Activated naive CD8-positive, alpha-beta T cell treated with anti-CD3 and anti-CD28 coated beads, Interleukin-2, amount 10 ng/mL, durations not matched to agents 7 days and 5 days (primary cell): ENCODE results near the gene FARS2. TPM values are rescaled to one million over a fixed set of nuclear protein-coding genes. Genes with fewer than 3 reads are reported as not detected.
A peak's percentile ranks its signal among the peaks of the same experiment; 100 is the strongest.
"Not testable (repeated sequence)": the region's sequence is repeated elsewhere in the genome, so short reads cannot be mapped to it uniquely, and the experiment has no call there.

Source experiments
- ATAC-seq: fragments of 150-1000 bp; cut with Tn5 transposase; one replicate; pipeline ENCODE4 v1.10.0; 2021; ENCODE audit warnings: low read depth, moderate library complexity
- POLR2A ChIA-PET: fragments of 350-600 bp; sonication (Branson Sonifier 250); formaldehyde crosslinking; loops from one replicate; lab custom pipeline; 2021; ENCODE audit warnings: antibody characterized with exemption; lab: Charles Lee
- DNase-seq: peaks from one replicate; pipeline ENCODE4 v3.0.0; 2021
- H3K27ac Mint-ChIP-seq: one replicate; pipeline ENCODE4 v1.8.0; 2022; ENCODE audit warnings: mild to moderate bottlenecking, mixed read lengths
- H3K27me3 Mint-ChIP-seq: one replicate; pipeline ENCODE4 v1.8.0; 2022; ENCODE audit warnings: mild to moderate bottlenecking, moderate library complexity, mixed read lengths
- H3K36me3 Mint-ChIP-seq: one replicate; pipeline ENCODE4 v1.8.0; 2021; ENCODE audit warnings: mild to moderate bottlenecking, mixed read lengths
- H3K4me1 Mint-ChIP-seq: one replicate; pipeline ENCODE4 v1.8.0; 2021; ENCODE audit warnings: mixed read lengths
- H3K4me3 Mint-ChIP-seq: one replicate; pipeline ENCODE4 v1.8.0; 2022; ENCODE audit warnings: mild to moderate bottlenecking, moderate library complexity, mixed read lengths
- H3K9me3 Mint-ChIP-seq: one replicate; pipeline ENCODE4 v1.8.0; 2021; ENCODE audit warnings: mixed read lengths
- total RNA-seq, 2 experiments: library from RNA; stranded (reverse); gene quantifications; one replicate each; pipeline ENCODE4 v1.2.3, GENCODE V29; 2021

The FARS2 gene
- total RNA-seq, 2 experiments from 2014 or later: 15.5 to 18.4 TPM

GRCh38 chr6:5645328-5646290 lies 384.3 kb downstream of the FARS2 start:
- Mint-ChIP-seq H3K4me3 (no peak overlapping the region), H3K27ac (no peak overlapping the region), H3K9me3 (peaks cover 10% of the 10 kb centered on the region), H3K4me1 (no peaks in the 10 kb centered on the region), H3K36me3 (peaks cover 8% of the 10 kb centered on the region), H3K27me3 (no peaks in the 10 kb centered on the region)
- no peak for ATAC-seq
- DNase-seq: no peak
- POLR2A ChIA-PET: no interaction called here

DNA sequence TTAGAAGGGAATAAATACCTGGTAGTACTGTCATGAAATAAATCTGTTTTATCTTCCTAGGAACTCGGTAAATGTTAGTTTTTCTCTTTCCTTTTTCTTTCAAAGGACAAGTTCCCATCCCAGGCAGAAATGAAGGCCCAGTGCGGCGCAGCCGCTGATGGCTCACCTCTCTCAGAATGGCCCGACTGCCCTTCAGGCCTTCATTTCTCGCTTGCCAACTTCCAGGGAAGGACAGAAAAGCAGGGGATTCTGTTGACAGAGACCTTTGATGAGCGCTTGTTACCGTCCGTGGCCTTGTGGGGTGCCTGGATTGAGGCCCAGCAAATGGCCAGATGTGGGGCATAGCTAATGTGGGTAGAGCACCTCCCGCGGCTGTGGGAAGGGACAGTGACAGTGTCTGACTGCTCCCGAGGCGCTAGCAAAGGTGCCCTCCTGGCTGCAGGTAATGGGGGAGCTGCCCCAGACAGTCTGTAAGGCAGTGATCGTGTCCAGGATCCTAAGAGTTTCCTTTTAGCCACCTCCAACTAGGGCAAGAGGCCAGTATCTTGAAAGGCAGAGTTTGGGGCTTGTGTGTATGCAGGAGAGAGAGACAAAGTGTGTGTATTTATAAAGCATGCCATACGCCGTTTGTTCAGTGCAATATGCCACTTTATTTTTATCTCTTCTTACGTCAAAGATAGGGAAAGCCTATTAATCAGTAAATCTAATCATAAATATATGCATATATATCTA lies 391.3 kb downstream of the FARS2 start:
- POLR2A ChIA-PET: no interaction called here
- Mint-ChIP-seq H3K4me3 (no peak overlapping the region), H3K27ac (no peak overlapping the region), H3K36me3 (peaks cover 7% of the 10 kb centered on the region), H3K9me3 (no peaks in the 10 kb centered on the region), H3K4me1 (no peaks in the 10 kb centered on the region), H3K27me3 (no peaks in the 10 kb centered on the region)
- DNase-seq: no peak
- ATAC-seq: no peak

DNA sequence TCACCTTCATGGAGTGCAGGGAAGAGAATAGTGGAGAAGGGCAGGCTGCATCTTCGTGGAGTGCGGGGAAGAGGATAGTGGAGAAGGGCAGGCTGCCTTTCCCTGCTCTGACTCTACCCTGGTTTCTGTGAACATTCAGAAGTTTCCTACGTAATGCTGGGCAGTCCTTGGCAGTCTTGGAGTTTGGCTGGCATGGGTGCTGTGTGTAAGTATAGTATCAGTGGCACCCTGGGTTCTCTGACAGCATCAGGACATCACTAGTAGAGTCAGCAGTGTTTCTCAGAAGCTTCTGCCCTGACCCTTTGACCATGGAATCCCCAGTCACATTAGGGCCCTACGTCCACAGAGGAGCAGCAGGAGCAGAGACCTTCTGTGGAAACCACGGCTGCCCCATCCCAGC lies 392.5 kb downstream of the FARS2 start:
- Mint-ChIP-seq H3K4me1 (no peaks in the 10 kb centered on the region), H3K27ac (no peak overlapping the region), H3K9me3 (no peaks in the 10 kb centered on the region), H3K4me3 (no peak overlapping the region), H3K36me3 (peaks cover 7% of the 10 kb centered on the region), H3K27me3 (no peaks in the 10 kb centered on the region)
- POLR2A ChIA-PET: no interaction called here
- no peak for ATAC-seq
- no peak for DNase-seq

- Mint-ChIP-seq H3K36me3 (peaks cover 13% of the 10 kb centered on the region), H3K4me1 (peaks cover 2% of the 10 kb centered on the region), H3K9me3 (peaks cover 2% of the 10 kb centered on the region), H3K27ac (no peak overlapping the region), H3K4me3 (no peak overlapping the region), H3K27me3 (no peaks in the 10 kb centered on the region)
- ATAC-seq (no peak), DNase-seq (no peak)
- POLR2A ChIA-PET: no interaction called here
These were observed 394.9 kb downstream of the FARS2 start for GRCh38 chr6:5656226-5656625.

GRCh38 chr6:5656695-5657094 lies 395.4 kb downstream of the FARS2 start:
- H3K27me3 Mint-ChIP-seq, ATAC-seq, H3K4me3 Mint-ChIP-seq, H3K4me1 Mint-ChIP-seq, POLR2A ChIA-PET, DNase-seq, H3K27ac Mint-ChIP-seq, H3K9me3 Mint-ChIP-seq: not testable (repeated sequence)
- peaks cover 15% of the 10 kb centered on the region for H3K36me3 Mint-ChIP-seq

DNA sequence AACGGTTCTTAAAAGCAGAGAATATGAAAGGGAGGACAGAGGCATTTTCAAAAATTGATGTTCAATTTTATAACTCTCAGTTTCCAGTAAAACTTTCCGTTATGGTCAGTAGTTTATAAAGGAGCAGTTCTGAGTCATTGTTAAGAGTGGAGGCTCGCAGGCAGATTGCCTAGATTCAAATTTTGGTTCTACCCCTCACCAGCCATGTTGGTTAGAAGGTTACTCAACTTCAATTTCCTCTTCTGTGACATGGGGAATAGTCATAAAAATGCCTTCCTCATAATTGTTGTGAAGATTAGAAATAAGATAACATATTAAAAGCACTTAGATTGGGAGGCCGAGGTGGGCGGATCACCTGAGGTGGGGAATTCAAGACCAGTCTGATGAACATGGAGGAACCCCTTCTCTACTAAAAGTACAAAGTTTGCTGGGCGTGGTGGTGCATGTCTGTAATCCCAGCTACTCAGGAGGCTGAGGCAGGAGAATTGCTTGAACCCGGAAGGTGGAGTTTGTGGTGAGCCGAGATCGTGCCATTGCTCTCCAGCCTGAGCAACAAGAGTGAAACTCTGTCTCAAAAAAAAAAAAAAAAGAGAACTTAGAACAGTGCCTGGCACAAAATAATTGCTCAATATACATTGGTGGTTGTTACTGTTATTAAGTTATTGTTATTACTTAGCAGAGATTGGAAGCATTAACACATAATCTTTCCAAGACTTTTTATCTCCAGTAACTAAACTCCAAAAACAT lies 396.5 kb downstream of the FARS2 start:
- no peak overlapping the region for H3K27ac Mint-ChIP-seq
- no peak for DNase-seq
- H3K4me1 Mint-ChIP-seq: peaks cover 2% of the 10 kb centered on the region
- ATAC-seq: no peak
- POLR2A ChIA-PET: no interaction called here
- H3K4me3 Mint-ChIP-seq: no peak overlapping the region
- peaks cover 15% of the 10 kb centered on the region for H3K36me3 Mint-ChIP-seq
- no peaks in the 10 kb centered on the region for H3K27me3 Mint-ChIP-seq
- H3K9me3 Mint-ChIP-seq: peaks cover 2% of the 10 kb centered on the region

DNA sequence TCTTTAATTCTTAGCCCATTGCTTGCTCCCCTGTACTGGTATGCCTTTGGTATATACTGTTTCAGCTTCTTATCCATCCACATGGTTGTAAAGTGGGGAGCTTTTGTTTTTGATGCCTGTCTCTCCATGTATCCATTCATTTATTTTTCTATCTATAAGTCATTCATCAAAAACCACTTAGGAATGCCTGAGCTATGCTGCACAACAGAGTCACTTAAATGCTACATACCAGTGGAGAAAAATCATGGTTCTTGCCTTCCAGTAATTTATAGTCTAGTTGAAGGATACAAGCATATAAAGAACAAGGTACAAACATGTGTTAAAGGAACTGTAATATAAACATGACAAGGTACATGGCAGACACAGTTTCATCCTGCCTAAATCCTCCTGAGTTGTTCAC lies 398.2 kb downstream of the FARS2 start:
- no peak for DNase-seq
- peaks cover 15% of the 10 kb centered on the region for H3K36me3 Mint-ChIP-seq
- peaks cover 2% of the 10 kb centered on the region for H3K9me3 Mint-ChIP-seq
- H3K4me3 Mint-ChIP-seq: no peak overlapping the region
- no peak for ATAC-seq
- no peaks in the 10 kb centered on the region for H3K27me3 Mint-ChIP-seq
- POLR2A ChIA-PET: no interaction called here
- H3K27ac Mint-ChIP-seq: no peak overlapping the region
- H3K4me1 Mint-ChIP-seq: peaks cover 4% of the 10 kb centered on the region

DNA sequence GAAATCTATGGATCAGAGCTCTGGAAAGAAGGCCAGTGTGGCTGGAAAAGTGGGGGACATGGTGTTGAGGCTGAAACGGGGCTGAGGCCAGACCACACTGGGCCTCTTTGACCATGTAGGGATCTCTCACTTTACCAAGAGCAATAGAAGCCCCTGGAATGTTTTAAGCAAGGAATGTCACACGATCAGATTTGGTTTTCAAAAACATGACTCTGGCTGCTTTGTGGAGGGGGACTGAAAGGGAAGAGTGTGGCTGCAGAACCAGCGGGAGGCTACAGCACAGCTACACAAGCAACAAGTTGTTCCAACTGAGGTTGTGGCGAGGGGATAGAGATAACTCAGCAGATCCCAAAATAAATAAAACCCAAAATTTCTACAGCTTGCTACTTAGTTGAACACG lies 399.5 kb downstream of the FARS2 start:
- ATAC-seq (no peak), DNase-seq (no peak)
- Mint-ChIP-seq H3K27ac (no peak overlapping the region), H3K36me3 (peaks cover 13% of the 10 kb centered on the region), H3K9me3 (peaks cover 2% of the 10 kb centered on the region), H3K4me1 (peaks cover 17% of the 10 kb centered on the region), H3K4me3 (no peak overlapping the region), H3K27me3 (no peaks in the 10 kb centered on the region)
- POLR2A ChIA-PET: no interaction called here

GRCh38 chr6:5662797-5663196 lies 401.5 kb downstream of the FARS2 start:
- peaks cover 2% of the 10 kb centered on the region for H3K9me3 Mint-ChIP-seq
- ATAC-seq (no peak), DNase-seq (no peak)
- peaks cover 31% of the 10 kb centered on the region for H3K4me1 Mint-ChIP-seq
- no peak overlapping the region for H3K27ac Mint-ChIP-seq
- H3K27me3 Mint-ChIP-seq: no peaks in the 10 kb centered on the region
- POLR2A ChIA-PET: no interaction called here
- H3K36me3 Mint-ChIP-seq: peaks cover 8% of the 10 kb centered on the region
- H3K4me3 Mint-ChIP-seq: no peak overlapping the region

GRCh38 chr6:5663259-5663658 lies 401.9 kb downstream of the FARS2 start:
- POLR2A ChIA-PET: no interaction called here
- Mint-ChIP-seq H3K9me3 (peaks cover 2% of the 10 kb centered on the region), H3K4me3 (no peak overlapping the region), H3K4me1 (peaks cover 35% of the 10 kb centered on the region), H3K27me3 (no peaks in the 10 kb centered on the region), H3K36me3 (peaks cover 8% of the 10 kb centered on the region), H3K27ac (no peak overlapping the region)
- ATAC-seq: no peak
- no peak for DNase-seq

DNA sequence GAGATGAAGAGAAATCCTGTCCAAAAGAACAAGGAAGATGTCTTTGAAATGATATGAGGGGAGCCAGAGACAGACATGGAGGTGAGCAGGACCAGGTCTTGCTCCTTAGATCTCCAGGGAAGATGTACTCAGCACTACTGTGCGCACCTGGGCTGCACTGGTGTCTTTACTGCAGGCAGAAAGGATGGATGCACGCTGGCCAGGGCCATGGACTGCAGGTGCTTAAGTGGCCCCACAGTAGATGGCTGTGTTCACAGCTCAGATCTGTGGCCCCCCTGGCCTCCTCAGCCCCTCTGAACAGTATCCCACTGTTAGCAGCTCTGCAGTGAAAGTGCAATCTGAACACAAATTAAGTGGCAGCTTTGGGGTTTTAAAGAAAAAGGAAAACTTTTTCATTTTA lies 402.4 kb downstream of the FARS2 start:
- no peak for ATAC-seq
- H3K4me1 Mint-ChIP-seq: peaks cover 37% of the 10 kb centered on the region

GRCh38 chr6:5664149-5664548 lies 402.8 kb downstream of the FARS2 start:
- no peak overlapping the region for H3K4me3 Mint-ChIP-seq
- POLR2A ChIA-PET: no interaction called here
- peaks cover 40% of the 10 kb centered on the region for H3K4me1 Mint-ChIP-seq
- H3K36me3 Mint-ChIP-seq: peaks cover 8% of the 10 kb centered on the region
- H3K9me3 Mint-ChIP-seq: peaks cover 2% of the 10 kb centered on the region
- no peaks in the 10 kb centered on the region for H3K27me3 Mint-ChIP-seq
- ATAC-seq: no peak
- DNase-seq: no peak
- no peak overlapping the region for H3K27ac Mint-ChIP-seq

More for the DNA sequence above, 402.4 kb downstream of the FARS2 start:
- no peak for DNase-seq
- Mint-ChIP-seq H3K9me3 (peaks cover 2% of the 10 kb centered on the region), H3K27me3 (no peaks in the 10 kb centered on the region), H3K4me3 (no peak overlapping the region), H3K27ac (no peak overlapping the region), H3K36me3 (peaks cover 8% of the 10 kb centered on the region)
- POLR2A ChIA-PET: no interaction called here

DNA sequence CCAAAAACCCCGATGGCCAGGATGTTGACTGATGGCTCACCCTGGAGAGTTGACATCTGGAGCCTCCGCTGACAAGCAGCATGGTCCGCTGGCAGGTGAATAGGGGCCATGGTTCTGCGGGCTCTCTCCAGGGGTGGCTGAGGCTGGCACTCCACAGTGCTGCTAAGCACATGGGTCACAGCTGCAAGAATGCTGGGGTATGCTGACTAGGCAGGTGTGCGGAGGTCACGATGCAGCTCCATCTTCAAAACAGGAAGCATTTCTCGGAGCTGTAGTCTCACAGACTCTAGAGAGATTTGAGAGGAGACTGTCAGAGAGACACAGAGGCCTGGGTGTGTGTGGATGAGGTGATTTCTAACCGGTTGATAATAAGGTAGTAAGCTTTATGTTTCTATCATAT lies 403.9 kb downstream of the FARS2 start:
- peak overlapping the region; percentile 69 for H3K4me3 Mint-ChIP-seq
- peak overlapping the region; percentile 82 for H3K27ac Mint-ChIP-seq
- H3K4me1 Mint-ChIP-seq: peaks cover 43% of the 10 kb centered on the region
- ATAC-seq: peak; percentile 76
- H3K36me3 Mint-ChIP-seq: peaks cover 4% of the 10 kb centered on the region
- H3K27me3 Mint-ChIP-seq: no peaks in the 10 kb centered on the region
- DNase-seq: peak; percentile 44
- POLR2A ChIA-PET: interaction anchor here (1.6 kb wide), 1 partner anchor 14 kb away, joined by 4 read pairs; no protein-coding TSS in a partner anchor
- no peaks in the 10 kb centered on the region for H3K9me3 Mint-ChIP-seq
